K562 (cell line): ENCODE results near the gene TAF8. TPM values are rescaled to one million over a fixed set of nuclear protein-coding genes. Genes with fewer than 3 reads are reported as not detected.

Experiments
- ATAC-seq: fragments of 200-7000 bp; cut with Tn5 transposase; 3 replicates; pipeline ENCODE4 v1.9.1; 2020; ENCODE audit warnings: moderate library complexity
- BruUV-seq: library from RNA; stranded (reverse); fragments of 400-500 nt; replicated peaks from 2 replicates; lab custom pipeline; 2021; lab: Mats Ljungman, UMichigan
- CTCF ChIA-PET: fragments of 300-600 bp; formaldehyde crosslinking; extraction: SDS; loops from one replicate; lab custom pipeline; 2021; ENCODE audit warnings: low intra/inter-chr PET ratio; lab: Yijun Ruan, JAX
- POLR2A ChIA-PET: fragments of 300-600, 350-650 bp; sonication (Branson Sonifier 250); formaldehyde crosslinking; extraction: SDS; loops from one replicate; lab custom pipeline; 2021; ENCODE audit warnings: antibody characterized with exemption, inconsistent platforms; lab: Yijun Ruan, JAX
- DNase-seq, 4 experiments: peaks; one replicate each; pipeline versions ENCODE4 v3.0.0 to v3.0.0-alpha.2; 2011 to 2018; ENCODE audit warnings: low spot score in 3 of 4, mixed read lengths in 3 of 4; ENCODE audit errors: extremely low read depth in 1 of 4
- FAIRE-seq: peaks from 2 replicates; lab custom pipeline; 2011; peaks lifted over from hg19 to GRCh38; lab: Jason Lieb, UNC
- H2AFZ ChIP-seq: 2 replicates; pipeline ENCODE4 v1.6.0; 2011; ENCODE audit warnings: low read depth, low read length, control low read depth, inconsistent platforms
- H3K27ac ChIP-seq: fragments of 200-600 bp; 3 replicates; pipeline ENCODE4 v1.8.0; 2011; ENCODE audit warnings: low read depth, mild to moderate bottlenecking, control low read depth, inconsistent platforms, low read length, moderate library complexity, mixed read lengths; ENCODE audit errors: extremely low read depth
- H3K27me3 ChIP-seq, 2 experiments: fragments of 300-600 bp in 1 of 2; 2 replicates in 1 of 2; 3 replicates in 1 of 2; pipeline versions ENCODE4 v1.6.0 to v1.8.0; 2011; ENCODE audit warnings: inconsistent platforms in 2 of 2, low read length in 2 of 2, mild to moderate bottlenecking in 1 of 2, mixed read lengths in 1 of 2, moderate library complexity in 1 of 2; ENCODE audit not compliant: control insufficient read depth in 2 of 2, insufficient read depth in 2 of 2
- H3K36me3 ChIP-seq: fragments of 300-600 bp; 3 replicates; pipeline ENCODE4 v1.8.0; 2011; ENCODE audit warnings: mild to moderate bottlenecking, low read length, inconsistent platforms; ENCODE audit not compliant: control insufficient read depth, insufficient read depth
- H3K4me1 ChIP-seq, 2 experiments: fragments of 200-600 bp in 1 of 2; replicated peaks in 1 of 2; 2 replicates in 1 of 2; 3 replicates in 1 of 2; pipeline versions ENCODE4 v1.5.1 to v1.8.0; 2011; ENCODE audit warnings: inconsistent platforms in 2 of 2, low read length in 2 of 2, mild to moderate bottlenecking in 1 of 2, mixed read lengths in 1 of 2, moderate library complexity in 1 of 2; ENCODE audit not compliant: control insufficient read depth in 2 of 2, insufficient read depth in 2 of 2
- H3K4me2 ChIP-seq: 2 replicates; pipeline ENCODE4 v1.6.1; 2011; ENCODE audit warnings: low read length, control low read depth, inconsistent platforms, mixed read lengths; ENCODE audit not compliant: insufficient read depth
- H3K4me3 ChIP-seq: fragments of 200-600 bp; sonication (generic), shearing (Covaris generic); 2 replicates; pipeline ENCODE4 v1.5.1; 2016; ENCODE audit warnings: control low read depth, inconsistent platforms
- H3K79me2 ChIP-seq: fragments of 200-600 bp; 3 replicates; pipeline ENCODE4 v1.8.0; 2011; ENCODE audit warnings: low read length, inconsistent platforms; ENCODE audit not compliant: control insufficient read depth, insufficient read depth
- H3K9ac ChIP-seq, 2 experiments: 2 replicates each; pipeline versions ENCODE4 v1.6.0 to v1.6.1; 2011; ENCODE audit warnings: low read depth in 2 of 2, low read length in 2 of 2, control low read depth in 1 of 2, inconsistent platforms in 1 of 2, mild to moderate bottlenecking in 1 of 2, mixed read lengths in 1 of 2; ENCODE audit not compliant: insufficient read depth in 1 of 2
- H3K9me1 ChIP-seq: one replicate; pipeline ENCODE4 v1.6.0; 2011; ENCODE audit warnings: inconsistent platforms, mild to moderate bottlenecking, low read length, moderate library complexity; ENCODE audit not compliant: control insufficient read depth, insufficient read depth
- H3K9me3 ChIP-seq: replicated peaks from 2 replicates; pipeline ENCODE4 v1.5.1; 2011; ENCODE audit warnings: low read depth, low read length, inconsistent platforms; ENCODE audit not compliant: control insufficient read depth, insufficient read depth
- H4K20me1 ChIP-seq: replicated peaks from 2 replicates; pipeline ENCODE4 v1.6.1; 2011; ENCODE audit warnings: low read length, inconsistent platforms, mixed read lengths; ENCODE audit not compliant: control insufficient read depth, insufficient read depth
- DACH1 ChIP-seq: fragments of 450-650 bp; IDR thresholded peaks from 2 replicates; pipeline ENCODE4 v1.6.1; 2018; ENCODE audit not compliant: partially characterized antibody
- DIDO1 ChIP-seq: fragments of 450-650 bp; IDR thresholded peaks from 2 replicates; pipeline ENCODE4 v1.6.1; 2016; ENCODE audit warnings: low read depth, missing biosample characterization, missing genetic modification characterization
- EHMT2 ChIP-seq: fragments of 450-650 bp; IDR thresholded peaks from 2 replicates; pipeline ENCODE4 v1.6.1; 2018; ENCODE audit warnings: antibody characterized with exemption
- ERF ChIP-seq: fragments of 450-650 bp; formaldehyde crosslinking; IDR thresholded peaks from 2 replicates; pipeline ENCODE4 v1.4.0; 2020; ENCODE audit warnings: mild to moderate bottlenecking, mixed read lengths
- FOXA3 ChIP-seq, 2 experiments: fragments of 450-650 bp in 1 of 2; sonication (generic) in 1 of 2; formaldehyde crosslinking; IDR thresholded peaks in 1 of 2; conservative IDR thresholded peaks in 1 of 2; 2 replicates each; pipeline versions ENCODE4 v1.4.0 to v1.8.0; 2020 to 2022; ENCODE audit warnings: mild to moderate bottlenecking in 2 of 2, missing genetic modification reagents in 1 of 2
- GATA2 ChIP-seq: sonication (generic); formaldehyde crosslinking; IDR thresholded peaks from 2 replicates; pipeline ENCODE4 v1.4.0; 2020; ENCODE audit warnings: mild to moderate bottlenecking, missing genetic modification reagents
- MECOM ChIP-seq: fragments of 250-450 bp; sonication (Bioruptor Pico); IDR thresholded peaks from 2 replicates; pipeline ENCODE4 v1.8.0; 2022; ENCODE audit warnings: inconsistent platforms
- SUPT5H ChIP-seq: fragments of 450-650 bp; IDR thresholded peaks from 2 replicates; pipeline ENCODE4 v1.6.1; 2016
- TAF1 ChIP-seq: IDR thresholded peaks from 2 replicates; pipeline ENCODE4 v1.6.1; 2011; ENCODE audit warnings: mild to moderate bottlenecking, low read length, moderate library complexity; ENCODE audit not compliant: insufficient read depth, control insufficient read depth, severe bottlenecking; ENCODE audit errors: extremely low read depth
- TEAD4 ChIP-seq, 2 experiments: sonication (generic) in 1 of 2; formaldehyde crosslinking in 1 of 2; IDR thresholded peaks; 2 replicates each; pipeline versions ENCODE4 v1.6.1 to v1.8.0; 2012 to 2022; ENCODE audit warnings: borderline replicate concordance in 1 of 2, inconsistent platforms in 1 of 2, low read length in 1 of 2, mild to moderate bottlenecking in 1 of 2, missing genetic modification reagents in 1 of 2
- TRIM24 ChIP-seq, 2 experiments: fragments of 450-650 bp; IDR thresholded peaks; 2 replicates each; pipeline ENCODE4 v1.6.1; 2016
- TSC22D4 ChIP-seq: fragments of 450-650 bp; IDR thresholded peaks from 2 replicates; pipeline ENCODE4 v1.6.1; 2016; ENCODE audit warnings: missing genetic modification characterization, missing biosample characterization, control low read depth
- ZBED1 ChIP-seq: IDR thresholded peaks from 2 replicates; pipeline ENCODE4 v1.6.1; 2014
- ZHX1 ChIP-seq: fragments of 150-350 bp; conservative IDR thresholded peaks from 2 replicates; pipeline ENCODE4 v1.6.1; 2014; ENCODE audit warnings: low read length
- ZNF75A ChIP-seq: fragments of 450-650 bp; formaldehyde crosslinking; IDR thresholded peaks from 2 replicates; pipeline ENCODE4 v1.4.0; 2020; ENCODE audit warnings: mild to moderate bottlenecking
- WGBS: fragments of 100-300 bp; shearing (Covaris generic); methylation state at CpG from one replicate; pipeline ENCODE4 v1.1.6; 2016; ENCODE audit warnings: low coverage, mixed read lengths; ENCODE audit not compliant: insufficient coverage; ENCODE audit errors: missing lambda C conversion rate; 5-methylcytosine and 5-hydroxymethylcytosine counted together
- in situ Hi-C: fragments of 300-500 bp; cut with MboI; formaldehyde crosslinking; loops from 4 replicates; pipeline ENCODE4 v1.15.0; 2018; ENCODE audit warnings: inconsistent platforms, mixed read lengths
- intact Hi-C: fragments of 100-400 bp; cut with micrococcal nuclease; formaldehyde crosslinking; loops from 2 replicates; pipeline ENCODE4 v1.14.2; 2022
- polyA plus RNA-seq, 8 experiments: library from polyadenylated mRNA; depleted of rRNA in 4 of 8; stranded (reverse) in 5 of 8; unstranded in 3 of 8; fragments of >200 nt; fragmentation: Nextera tagmentation in 2 of 8; fragmentation: Illumina TruSeq in 1 of 8; extraction: Ambion mirVana in 2 of 8; extraction: Trizol in 1 of 8; gene quantifications; 2 replicates each; pipeline versions ENCODE4 v1.2.1 to v1.2.3, GENCODE V29; 2011 to 2014; ENCODE audit warnings: inconsistent platforms in 1 of 8, missing spikeins in 1 of 8
- total RNA-seq, 7 experiments: library from RNA; depleted of rRNA in 6 of 7; stranded (reverse); fragments of >200 nt in 6 of 7; fragmentation: Illumina TruSeq in 2 of 7; extraction: Trizol in 2 of 7; gene quantifications; 2 replicates each; pipeline versions ENCODE4 v1.2.1 to v1.2.3, GENCODE V29; 2011 to 2021; ENCODE audit warnings: low replicate concordance in 1 of 7
- TF ChIP-seq, protein P1 (sequence below): fragments of 250-450 bp; sonication (Bioruptor Pico); IDR thresholded peaks from 2 replicates; pipeline ENCODE4 v1.5.0; 2021
- TF ChIP-seq, protein P2 (sequence below), 3 experiments: fragments of 200-800 bp in 1 of 3; fragments of 250-450 bp in 1 of 3; fragments of 450-650 bp in 1 of 3; sonication (Bioruptor Pico) in 1 of 3; sonication (Bioruptor generic) in 1 of 3; formaldehyde crosslinking in 1 of 3; IDR thresholded peaks; 2 replicates each; pipeline versions ENCODE4 v1.6.1 to v1.8.0; 2016 to 2022; ENCODE audit warnings: mild to moderate bottlenecking in 2 of 3, missing genetic modification characterization in 2 of 3, missing compliant biosample characterization in 1 of 3, moderate library complexity in 1 of 3

Gene TAF8
- total and polyA plus RNA-seq, 9 of the 15 experiments (the other 6 are each of a cell fraction or from before 2014, with no cell fraction given): 29.4 to 84.0 (median 52.6) TPM

GRCh38 chr6:42051268-42051653, 937 bp downstream of the TAF8 start:
- Histone ChIP-seq H3K79me2 (peaks cover 21% of the 10 kb centered on the region), H3K9me3 (no peaks in the 10 kb centered on the region), H3K4me1 (peaks cover 31 to 33% of the 10 kb centered on the region in 2 experiments), H3K4me2 (peak overlapping the region; percentile 97), H3K27me3 (no peaks in the 10 kb centered on the region), H3K36me3 (peaks cover 48% of the 10 kb centered on the region), H3K9ac (peak overlapping the region; percentile 69 to 97; a peak in 3 of 4 replicates), H3K27ac (peak overlapping the region; percentile 98), H2AFZ (peak overlapping the region; percentile 100; the same call in 1 of the 2 replicates), H3K9me1 (no peaks in the 10 kb centered on the region), H4K20me1 (no peaks in the 10 kb centered on the region), H3K4me3 (peak overlapping the region; percentile 86)
- ChIA-PET POLR2A (interaction anchor here (0.6 to 4.3 kb wide), 20 partner anchors 10 to 273 kb away, joined by 3 to 27 read pairs (median 4); partner anchors contain the start of genes BYSL, MED20 and TOMM6), CTCF (interaction anchor here (1.1 kb wide), 1 partner anchor 264 kb away, joined by 4 read pairs; the partner anchor contains the start of gene TOMM6)
- FAIRE-seq (no peak), ATAC-seq (no peak), DNase-seq (peak in 2 of 4 experiments; percentile 34 to 48)
- intact Hi-C loops (no loop called here), in situ Hi-C loops (no loop called here)
- no TSS peak for BruUV-seq
- 8% methylated on average over 8 of the region's 8 CpGs for WGBS
- no peak for TF ChIP-seq GATA2 (CRISPR knock-in tag)
- TF ChIP-seq TAF1: no peak
- TF ChIP-seq EHMT2: no peak
- no peak for TF ChIP-seq TSC22D4 (tag)
- no peak for TF ChIP-seq MECOM (CRISPR knock-in tag)
- no peak for TF ChIP-seq ZHX1
- TF ChIP-seq FOXA3 (CRISPR knock-in tag; conservative IDR thresholded peaks at IDR 0.05 in 1 of 2, IDR thresholded peaks at IDR 0.05 in 1 of 2): 0 out of 4 replicates have a peak, but pooled peaks of 1 of the 2 experiments have one; percentile 19
- no peak for TF ChIP-seq TRIM24 (IDR thresholded peaks at IDR 0.05)
- TF ChIP-seq, protein P1, sequence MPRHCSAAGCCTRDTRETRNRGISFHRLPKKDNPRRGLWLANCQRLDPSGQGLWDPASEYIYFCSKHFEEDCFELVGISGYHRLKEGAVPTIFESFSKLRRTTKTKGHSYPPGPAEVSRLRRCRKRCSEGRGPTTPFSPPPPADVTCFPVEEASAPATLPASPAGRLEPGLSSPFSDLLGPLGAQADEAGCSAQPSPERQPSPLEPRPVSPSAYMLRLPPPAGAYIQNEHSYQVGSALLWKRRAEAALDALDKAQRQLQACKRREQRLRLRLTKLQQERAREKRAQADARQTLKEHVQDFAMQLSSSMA (CRISPR knock-in tag): no peak
- no peak for TF ChIP-seq TEAD4 (IDR thresholded peaks at IDR 0.05; ENCODE audit: low read length)
- TF ChIP-seq TEAD4 (CRISPR knock-in tag; IDR thresholded peaks at IDR 0.05; ENCODE audit: borderline replicate concordance): no peak
- TF ChIP-seq DIDO1 (tag): no peak
- TF ChIP-seq ZNF75A (CRISPR knock-in tag): no peak
- TF ChIP-seq ERF: 0 out of 2 replicates have a peak, but pooled peaks have one; percentile 13
- no peak for TF ChIP-seq DACH1
- no peak for TF ChIP-seq ZBED1
- no peak for TF ChIP-seq SUPT5H
- TF ChIP-seq, protein P2, sequence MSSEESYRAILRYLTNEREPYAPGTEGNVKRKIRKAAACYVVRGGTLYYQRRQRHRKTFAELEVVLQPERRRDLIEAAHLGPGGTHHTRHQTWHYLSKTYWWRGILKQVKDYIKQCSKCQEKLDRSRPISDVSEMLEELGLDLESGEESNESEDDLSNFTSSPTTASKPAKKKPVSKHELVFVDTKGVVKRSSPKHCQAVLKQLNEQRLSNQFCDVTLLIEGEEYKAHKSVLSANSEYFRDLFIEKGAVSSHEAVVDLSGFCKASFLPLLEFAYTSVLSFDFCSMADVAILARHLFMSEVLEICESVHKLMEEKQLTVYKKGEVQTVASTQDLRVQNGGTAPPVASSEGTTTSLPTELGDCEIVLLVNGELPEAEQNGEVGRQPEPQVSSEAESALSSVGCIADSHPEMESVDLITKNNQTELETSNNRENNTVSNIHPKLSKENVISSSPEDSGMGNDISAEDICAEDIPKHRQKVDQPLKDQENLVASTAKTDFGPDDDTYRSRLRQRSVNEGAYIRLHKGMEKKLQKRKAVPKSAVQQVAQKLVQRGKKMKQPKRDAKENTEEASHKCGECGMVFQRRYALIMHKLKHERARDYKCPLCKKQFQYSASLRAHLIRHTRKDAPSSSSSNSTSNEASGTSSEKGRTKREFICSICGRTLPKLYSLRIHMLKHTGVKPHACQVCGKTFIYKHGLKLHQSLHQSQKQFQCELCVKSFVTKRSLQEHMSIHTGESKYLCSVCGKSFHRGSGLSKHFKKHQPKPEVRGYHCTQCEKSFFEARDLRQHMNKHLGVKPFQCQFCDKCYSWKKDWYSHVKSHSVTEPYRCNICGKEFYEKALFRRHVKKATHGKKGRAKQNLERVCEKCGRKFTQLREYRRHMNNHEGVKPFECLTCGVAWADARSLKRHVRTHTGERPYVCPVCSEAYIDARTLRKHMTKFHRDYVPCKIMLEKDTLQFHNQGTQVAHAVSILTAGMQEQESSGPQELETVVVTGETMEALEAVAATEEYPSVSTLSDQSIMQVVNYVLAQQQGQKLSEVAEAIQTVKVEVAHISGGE (CRISPR knock-in tag; IDR thresholded peaks at IDR 0.05): no peak
